AG09309 (cell line): ENCODE results near the gene NPHP4.
"Not testable (repeated sequence)": the region's sequence is repeated elsewhere in the genome, so short reads cannot be mapped to it uniquely, and the experiment has no call there.

ENCODE experiments used
- DNase-seq: peaks from one replicate; pipeline ENCODE4 v3.0.0-alpha.2; 2010; ENCODE audit warnings: low read depth
- H3K4me3 ChIP-seq: 2 replicates; pipeline ENCODE4 v1.5.1; 2011; ENCODE audit warnings: mild to moderate bottlenecking, low read depth, low read length, moderate library complexity; ENCODE audit not compliant: control insufficient read depth
- TF ChIP-seq, protein P1 (sequence below): IDR thresholded peaks from 2 replicates; pipeline ENCODE4 v1.5.1; 2011; ENCODE audit warnings: mild to moderate bottlenecking, low read depth, low read length, inconsistent platforms; ENCODE audit not compliant: insufficient read depth, control insufficient read depth; ENCODE audit errors: missing control alignments

Gene NPHP4

GRCh38 chr1:5934058-5934884, 58.0 kb downstream of the NPHP4 start:
- no peak for DNase-seq
- no peak overlapping the region for H3K4me3 ChIP-seq
- TF ChIP-seq, protein P1, sequence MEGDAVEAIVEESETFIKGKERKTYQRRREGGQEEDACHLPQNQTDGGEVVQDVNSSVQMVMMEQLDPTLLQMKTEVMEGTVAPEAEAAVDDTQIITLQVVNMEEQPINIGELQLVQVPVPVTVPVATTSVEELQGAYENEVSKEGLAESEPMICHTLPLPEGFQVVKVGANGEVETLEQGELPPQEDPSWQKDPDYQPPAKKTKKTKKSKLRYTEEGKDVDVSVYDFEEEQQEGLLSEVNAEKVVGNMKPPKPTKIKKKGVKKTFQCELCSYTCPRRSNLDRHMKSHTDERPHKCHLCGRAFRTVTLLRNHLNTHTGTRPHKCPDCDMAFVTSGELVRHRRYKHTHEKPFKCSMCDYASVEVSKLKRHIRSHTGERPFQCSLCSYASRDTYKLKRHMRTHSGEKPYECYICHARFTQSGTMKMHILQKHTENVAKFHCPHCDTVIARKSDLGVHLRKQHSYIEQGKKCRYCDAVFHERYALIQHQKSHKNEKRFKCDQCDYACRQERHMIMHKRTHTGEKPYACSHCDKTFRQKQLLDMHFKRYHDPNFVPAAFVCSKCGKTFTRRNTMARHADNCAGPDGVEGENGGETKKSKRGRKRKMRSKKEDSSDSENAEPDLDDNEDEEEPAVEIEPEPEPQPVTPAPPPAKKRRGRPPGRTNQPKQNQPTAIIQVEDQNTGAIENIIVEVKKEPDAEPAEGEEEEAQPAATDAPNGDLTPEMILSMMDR, result no peak

- TF ChIP-seq, protein P1, result no peak
These were observed 58.6 kb downstream of the NPHP4 start for GRCh38 chr1:5933676-5934057.

GRCh38 chr1:5933050-5933449, 59.2 kb downstream of the NPHP4 start:
- TF ChIP-seq, protein P1, result no peak
- no peak for DNase-seq
- no peak overlapping the region for H3K4me3 ChIP-seq

More at GRCh38 chr1:5933676-5934057, 58.6 kb downstream of the NPHP4 start:
- DNase-seq, result no peak
- no peak overlapping the region for H3K4me3 ChIP-seq

GRCh38 chr1:5928714-5929400, 63.4 kb downstream of the NPHP4 start:
- TF ChIP-seq, protein P1, result no peak
- no peak for DNase-seq
- no peak overlapping the region for H3K4me3 ChIP-seq

GRCh38 chr1:5927506-5928370, 64.5 kb downstream of the NPHP4 start:
- no peak for DNase-seq
- H3K4me3 ChIP-seq, result no peak overlapping the region
- TF ChIP-seq, protein P1, result no peak

GRCh38 chr1:5926686-5927435, 65.4 kb downstream of the NPHP4 start:
- no peak overlapping the region for H3K4me3 ChIP-seq
- TF ChIP-seq, protein P1, result no peak
- DNase-seq, result no peak

DNA sequence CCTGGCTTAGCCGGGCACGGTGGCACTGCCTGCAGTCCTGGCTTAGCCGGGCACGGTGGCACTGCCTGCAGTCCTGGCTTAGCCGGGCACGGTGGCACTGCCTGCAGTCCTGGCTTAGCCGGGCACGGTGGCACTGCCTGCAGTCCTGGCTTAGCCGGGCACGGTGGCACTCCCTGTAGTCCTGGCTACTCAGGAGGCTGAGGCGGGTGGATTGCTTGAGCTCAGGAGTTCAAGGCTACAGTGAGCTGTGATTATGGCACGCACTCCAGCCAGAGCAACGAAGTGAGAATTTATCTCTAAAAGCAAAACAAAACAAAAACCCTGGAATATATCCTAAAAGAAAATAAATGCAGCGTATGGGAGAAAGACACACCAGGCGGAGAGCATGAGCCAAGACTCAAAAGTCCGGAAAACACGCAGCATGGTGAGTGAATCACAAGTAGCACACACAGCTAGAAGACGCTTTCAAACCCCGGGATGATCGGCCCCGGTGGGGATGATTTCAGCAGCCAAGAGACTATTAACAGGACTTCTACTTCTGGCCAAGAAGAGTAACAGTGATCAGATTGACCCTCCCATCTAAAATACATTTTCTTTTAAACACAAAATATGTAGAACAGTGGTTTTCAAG, 69.4 kb downstream of the NPHP4 start:
- not testable (repeated sequence) for DNase-seq, H3K4me3 ChIP-seq
